Retinal pigment epithelial cell (primary cell): ENCODE measurements around the gene TMEM18.
A peak's percentile ranks its signal among the peaks of the same experiment; 100 is the strongest.

Source experiments
- DNase-seq: peaks from one replicate; pipeline ENCODE4 v3.0.0-alpha.2; 2010; ENCODE audit warnings: low read depth
- H3K4me3 ChIP-seq: 2 replicates; pipeline ENCODE4 v1.5.1; 2011; ENCODE audit warnings: mild to moderate bottlenecking, low read length, control low read depth, moderate library complexity
- TF ChIP-seq, protein P1 (sequence below): conservative IDR thresholded peaks from 2 replicates; pipeline ENCODE4 v1.5.1; 2011; ENCODE audit warnings: low read depth, low read length, control low read depth, inconsistent platforms

The TMEM18 gene

DNA sequence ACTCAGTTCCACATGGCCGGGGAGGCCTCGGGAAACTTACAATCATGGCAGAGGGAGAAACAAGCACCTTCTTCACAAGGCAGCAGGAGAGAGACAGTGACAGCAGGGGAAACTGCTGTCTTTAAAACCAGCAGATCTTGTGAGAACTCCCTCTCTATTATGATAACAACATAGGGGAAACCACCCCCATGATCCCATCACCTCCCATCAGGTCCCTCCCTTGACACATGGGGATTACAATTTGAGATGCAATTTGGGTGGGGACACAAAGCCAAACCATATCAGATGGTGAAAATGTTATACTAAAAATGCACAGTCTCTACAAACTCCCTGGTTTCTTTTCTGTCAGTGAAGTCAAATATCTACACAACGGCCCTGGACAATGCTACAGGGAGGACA, 9.2 kb downstream of the TMEM18 start:
- TF ChIP-seq, protein P1, sequence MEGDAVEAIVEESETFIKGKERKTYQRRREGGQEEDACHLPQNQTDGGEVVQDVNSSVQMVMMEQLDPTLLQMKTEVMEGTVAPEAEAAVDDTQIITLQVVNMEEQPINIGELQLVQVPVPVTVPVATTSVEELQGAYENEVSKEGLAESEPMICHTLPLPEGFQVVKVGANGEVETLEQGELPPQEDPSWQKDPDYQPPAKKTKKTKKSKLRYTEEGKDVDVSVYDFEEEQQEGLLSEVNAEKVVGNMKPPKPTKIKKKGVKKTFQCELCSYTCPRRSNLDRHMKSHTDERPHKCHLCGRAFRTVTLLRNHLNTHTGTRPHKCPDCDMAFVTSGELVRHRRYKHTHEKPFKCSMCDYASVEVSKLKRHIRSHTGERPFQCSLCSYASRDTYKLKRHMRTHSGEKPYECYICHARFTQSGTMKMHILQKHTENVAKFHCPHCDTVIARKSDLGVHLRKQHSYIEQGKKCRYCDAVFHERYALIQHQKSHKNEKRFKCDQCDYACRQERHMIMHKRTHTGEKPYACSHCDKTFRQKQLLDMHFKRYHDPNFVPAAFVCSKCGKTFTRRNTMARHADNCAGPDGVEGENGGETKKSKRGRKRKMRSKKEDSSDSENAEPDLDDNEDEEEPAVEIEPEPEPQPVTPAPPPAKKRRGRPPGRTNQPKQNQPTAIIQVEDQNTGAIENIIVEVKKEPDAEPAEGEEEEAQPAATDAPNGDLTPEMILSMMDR, result no peak
- H3K4me3 ChIP-seq, result no peak overlapping the region
- DNase-seq, result no peak

- TF ChIP-seq, protein P1, result peak; percentile 76
- peak; percentile 37 for DNase-seq
- no peak overlapping the region for H3K4me3 ChIP-seq
Measured at GRCh38 chr2:667332-667999, 9.7 kb downstream of the TMEM18 start.

DNA sequence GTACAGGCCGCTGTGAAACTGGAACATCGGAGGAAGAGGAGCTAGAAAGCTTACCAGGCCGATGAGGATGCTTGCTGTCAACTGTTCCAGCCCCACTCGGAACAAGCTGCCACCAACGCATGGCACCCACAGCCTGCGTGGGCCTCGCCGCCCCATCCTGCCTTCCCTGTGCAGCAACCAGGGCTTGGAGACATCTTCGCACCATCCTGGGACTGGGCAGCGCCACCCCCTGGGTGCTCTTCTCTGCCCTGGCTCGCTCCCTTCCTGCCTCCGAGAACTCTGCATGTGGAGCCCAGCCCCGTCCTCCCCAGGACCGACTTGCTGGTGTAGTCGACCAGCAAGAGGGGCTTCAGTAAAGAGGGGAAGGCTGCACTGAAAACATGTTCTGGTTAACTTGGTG, 10.8 kb downstream of the TMEM18 start:
- H3K4me3 ChIP-seq, result no peak overlapping the region
- TF ChIP-seq, protein P1, result no peak
- DNase-seq, result no peak

- TF ChIP-seq, protein P1, result no peak
- DNase-seq, result no peak
- no peak overlapping the region for H3K4me3 ChIP-seq
Measured at GRCh38 chr2:665340-666073, 11.7 kb downstream of the TMEM18 start.

DNA sequence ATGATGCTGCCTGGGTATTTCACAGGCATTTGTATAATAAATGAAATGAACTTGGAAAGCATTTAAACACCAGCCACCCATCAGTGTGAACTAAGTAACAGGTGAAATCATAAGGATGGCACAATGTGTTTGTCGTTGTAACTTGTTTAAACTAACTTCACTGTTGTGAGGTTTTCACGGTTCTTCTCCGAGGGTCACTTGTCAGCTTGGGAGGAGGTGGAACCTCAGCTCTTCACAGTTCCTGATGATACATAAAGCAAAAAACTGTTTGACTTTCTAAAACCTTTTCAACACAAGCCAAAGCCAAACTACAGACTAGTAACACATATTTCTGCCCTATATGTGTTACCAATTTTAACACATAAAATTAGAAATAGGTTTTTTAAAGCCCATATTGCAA, 13.1 kb downstream of the TMEM18 start:
- H3K4me3 ChIP-seq, result no peak overlapping the region
- DNase-seq, result no peak
- TF ChIP-seq, protein P1, result no peak

DNA sequence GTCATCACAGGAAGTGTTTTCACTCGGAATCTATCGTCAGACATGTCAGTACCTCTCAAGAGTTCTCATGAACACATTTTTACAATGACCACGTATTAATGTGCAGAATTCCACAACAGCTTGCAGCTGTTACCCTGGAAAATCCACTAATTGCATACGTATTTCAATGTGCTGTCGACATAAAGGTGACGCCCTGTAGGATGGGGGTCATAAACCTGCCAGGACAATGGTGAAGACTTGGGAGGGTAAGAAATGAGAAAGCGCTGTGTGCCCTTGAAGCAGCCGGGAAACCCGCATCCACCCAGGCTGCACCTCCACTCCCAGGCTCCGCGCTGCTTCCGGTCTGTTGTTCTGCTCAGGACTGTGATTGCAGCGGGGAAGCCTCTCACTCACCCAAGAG, 14.0 kb downstream of the TMEM18 start:
- TF ChIP-seq, protein P1, result no peak
- DNase-seq, result no peak
- H3K4me3 ChIP-seq, result no peak overlapping the region

- no peak for DNase-seq
- TF ChIP-seq, protein P1, result no peak
- H3K4me3 ChIP-seq, result no peak overlapping the region
Measured at GRCh38 chr2:661360-661635, 15.9 kb downstream of the TMEM18 start.
